HG03103 (cell line): Measurements from ENCODE around the gene CEP72.

Experiments
- ATAC-seq: cut with Tn5 transposase; IDR thresholded peaks from one replicate; pipeline ENCODE4 v1.9.1; 2021; ENCODE audit warnings: low read depth; ENCODE audit not compliant: unreplicated experiment

CEP72 gene

GRCh38 chr5:651296-652022, 39.3 kb downstream of the CEP72 start:
- no peak for ATAC-seq

- ATAC-seq: no peak
Observed at GRCh38 chr5:652023-652515, 39.9 kb downstream of the CEP72 start.

- no peak for ATAC-seq
Observed at GRCh38 chr5:652773-653350, 40.7 kb downstream of the CEP72 start.

GRCh38 chr5:654071-654778, 42.1 kb downstream of the CEP72 start:
- ATAC-seq: no peak

GRCh38 chr5:655406-655805, 43.3 kb downstream of the CEP72 start:
- ATAC-seq: no peak

- ATAC-seq: no peak
Observed at GRCh38 chr5:657570-657969, 45.4 kb downstream of the CEP72 start.

- ATAC-seq: no peak
Observed at GRCh38 chr5:658103-658502, 46.0 kb downstream of the CEP72 start.

GRCh38 chr5:659496-660263, 47.5 kb downstream of the CEP72 start:
- ATAC-seq: no peak

GRCh38 chr5:660491-661030, 48.4 kb downstream of the CEP72 start:
- no peak for ATAC-seq

GRCh38 chr5:661891-662750, 50.0 kb downstream of the CEP72 start:
- no peak for ATAC-seq

GRCh38 chr5:662751-663435, 50.8 kb downstream of the CEP72 start:
- no peak for ATAC-seq

- ATAC-seq: no peak
Observed at GRCh38 chr5:663436-664342, 51.5 kb downstream of the CEP72 start.

- ATAC-seq: no peak
Observed at GRCh38 chr5:664343-664993, 52.3 kb downstream of the CEP72 start.

- ATAC-seq: no peak
Observed at GRCh38 chr5:664994-665360, 52.8 kb downstream of the CEP72 start.

GRCh38 chr5:665541-665955, 53.4 kb downstream of the CEP72 start:
- no peak for ATAC-seq

GRCh38 chr5:665956-666711, 54.0 kb downstream of the CEP72 start:
- ATAC-seq: no peak
